Measurements from ENCODE around the gene IPPK.

Gene IPPK

GRCh38 chr9:92613268-92614122 lies 56.4 kb downstream of the IPPK start:
- TF ChIP-seq, protein P1, sequence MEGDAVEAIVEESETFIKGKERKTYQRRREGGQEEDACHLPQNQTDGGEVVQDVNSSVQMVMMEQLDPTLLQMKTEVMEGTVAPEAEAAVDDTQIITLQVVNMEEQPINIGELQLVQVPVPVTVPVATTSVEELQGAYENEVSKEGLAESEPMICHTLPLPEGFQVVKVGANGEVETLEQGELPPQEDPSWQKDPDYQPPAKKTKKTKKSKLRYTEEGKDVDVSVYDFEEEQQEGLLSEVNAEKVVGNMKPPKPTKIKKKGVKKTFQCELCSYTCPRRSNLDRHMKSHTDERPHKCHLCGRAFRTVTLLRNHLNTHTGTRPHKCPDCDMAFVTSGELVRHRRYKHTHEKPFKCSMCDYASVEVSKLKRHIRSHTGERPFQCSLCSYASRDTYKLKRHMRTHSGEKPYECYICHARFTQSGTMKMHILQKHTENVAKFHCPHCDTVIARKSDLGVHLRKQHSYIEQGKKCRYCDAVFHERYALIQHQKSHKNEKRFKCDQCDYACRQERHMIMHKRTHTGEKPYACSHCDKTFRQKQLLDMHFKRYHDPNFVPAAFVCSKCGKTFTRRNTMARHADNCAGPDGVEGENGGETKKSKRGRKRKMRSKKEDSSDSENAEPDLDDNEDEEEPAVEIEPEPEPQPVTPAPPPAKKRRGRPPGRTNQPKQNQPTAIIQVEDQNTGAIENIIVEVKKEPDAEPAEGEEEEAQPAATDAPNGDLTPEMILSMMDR (IDR thresholded peaks at IDR 0.05; ENCODE audit: insufficient read depth, low read depth, low read length, missing control alignments): no peak
- H3K4me3 ChIP-seq (ENCODE audit: low read depth, low read length): no peak overlapping the region
- no peak for DNase-seq (ENCODE audit: low read depth)

GRCh38 chr9:92612816-92613215 lies 57.1 kb downstream of the IPPK start:
- no peak for DNase-seq (ENCODE audit: low read depth)
- H3K4me3 ChIP-seq (ENCODE audit: low read depth, low read length): no peak overlapping the region
- TF ChIP-seq, protein P1 (IDR thresholded peaks at IDR 0.05; ENCODE audit: insufficient read depth, low read depth, low read length, missing control alignments): no peak

DNA sequence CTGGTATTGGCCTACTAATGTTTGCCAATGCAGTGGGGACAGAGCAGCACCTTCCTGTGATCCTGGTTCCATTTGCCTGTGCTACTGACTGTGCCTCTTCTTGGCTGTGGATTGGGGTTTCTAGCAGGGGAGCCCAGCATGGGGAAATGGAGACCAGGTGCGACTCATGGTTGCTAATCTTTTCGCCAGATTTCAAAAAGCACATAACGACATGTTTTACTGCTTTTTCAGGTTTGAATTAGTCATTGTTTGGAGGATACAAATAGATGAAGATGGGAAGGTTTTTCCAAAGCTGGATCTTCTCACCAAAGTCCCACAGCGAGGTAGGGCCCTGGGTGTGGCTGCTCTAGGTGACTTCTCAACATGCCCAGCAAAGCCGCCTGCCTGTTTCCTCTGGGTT lies 57.6 kb downstream of the IPPK start:
- DNase-seq (ENCODE audit: low read depth): no peak
- TF ChIP-seq, protein P1 (IDR thresholded peaks at IDR 0.05; ENCODE audit: insufficient read depth, low read depth, low read length, missing control alignments): no peak
- H3K4me3 ChIP-seq (ENCODE audit: low read depth, low read length): no peak overlapping the region

DNA sequence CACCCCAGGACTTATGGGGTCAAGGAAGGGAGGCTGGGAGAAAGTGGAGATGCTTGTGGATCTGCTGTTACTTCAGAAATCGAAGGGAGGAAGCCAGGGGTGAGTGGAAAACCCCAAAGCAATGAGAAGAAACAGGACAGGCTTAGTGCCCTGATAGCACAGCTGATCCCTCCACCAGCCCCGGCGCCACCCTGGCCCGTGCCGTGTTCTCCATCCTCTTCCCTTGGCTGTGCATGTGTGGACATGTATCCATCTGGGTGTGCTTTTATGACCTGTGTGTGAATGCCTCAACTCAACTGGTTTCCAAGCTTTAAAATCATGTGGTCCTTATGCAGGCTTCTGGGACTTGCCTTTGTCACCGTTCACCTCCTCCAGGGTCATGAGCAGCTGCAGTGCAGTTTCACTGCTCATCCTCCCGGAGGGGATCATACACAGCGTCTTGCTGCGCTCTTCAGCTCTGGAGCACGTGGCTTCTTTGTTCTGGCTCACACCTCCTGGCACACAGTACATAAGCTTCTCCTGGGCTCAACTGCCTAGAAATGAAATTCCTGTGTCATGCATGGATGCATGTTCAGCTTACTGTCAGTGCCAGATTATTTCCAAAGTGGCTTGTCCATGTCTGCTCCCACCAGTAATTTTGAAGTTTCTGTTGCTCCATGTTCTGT lies 58.2 kb downstream of the IPPK start:
- H3K4me3 ChIP-seq (ENCODE audit: low read depth, low read length): no peak overlapping the region
- TF ChIP-seq, protein P1 (IDR thresholded peaks at IDR 0.05; ENCODE audit: insufficient read depth, low read depth, low read length, missing control alignments): no peak
- DNase-seq (ENCODE audit: low read depth): no peak

GRCh38 chr9:92610470-92611420 lies 59.2 kb downstream of the IPPK start:
- H3K4me3 ChIP-seq (ENCODE audit: low read depth, low read length): no peak overlapping the region
- TF ChIP-seq, protein P1 (IDR thresholded peaks at IDR 0.05; ENCODE audit: insufficient read depth, low read depth, low read length, missing control alignments): no peak
- DNase-seq (ENCODE audit: low read depth): no peak

GRCh38 chr9:92608909-92609445 lies 61.0 kb downstream of the IPPK start:
- no peak for DNase-seq (ENCODE audit: low read depth)
- no peak overlapping the region for H3K4me3 ChIP-seq (ENCODE audit: low read depth, low read length)
- TF ChIP-seq, protein P1 (IDR thresholded peaks at IDR 0.05; ENCODE audit: insufficient read depth, low read depth, low read length, missing control alignments): no peak

Data from GM12865 (cell line).